ENCODE measurements around the gene THOC1.

Gene THOC1

GRCh38 chr18:275486-275885 is 7.6 kb upstream of the THOC1 start:
- no peak for DNase-seq (ENCODE audit: low spot score)

DNA sequence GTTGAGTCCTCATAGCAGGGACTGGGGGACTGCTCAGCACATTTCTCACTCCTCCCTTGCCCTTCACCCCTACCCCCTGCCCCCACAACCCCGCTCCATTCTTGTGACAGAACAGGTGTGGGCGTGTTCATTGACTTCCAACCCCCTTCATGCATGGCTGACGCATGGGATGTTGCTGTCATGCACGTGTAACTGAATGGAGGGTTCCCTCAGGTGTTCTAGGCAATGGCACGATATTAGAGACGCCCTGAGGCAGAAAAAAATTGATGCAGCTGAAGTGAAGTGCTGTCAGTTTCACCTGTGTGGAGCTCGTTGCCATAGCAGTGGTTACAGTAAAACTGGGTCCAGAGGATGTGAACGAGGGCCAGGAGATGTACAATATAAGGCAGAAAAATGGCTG is 6.5 kb upstream of the THOC1 start:
- no peak for DNase-seq (ENCODE audit: low spot score)

GRCh38 chr18:273525-273924 is 5.7 kb upstream of the THOC1 start:
- DNase-seq (ENCODE audit: low spot score) = no peak

DNA sequence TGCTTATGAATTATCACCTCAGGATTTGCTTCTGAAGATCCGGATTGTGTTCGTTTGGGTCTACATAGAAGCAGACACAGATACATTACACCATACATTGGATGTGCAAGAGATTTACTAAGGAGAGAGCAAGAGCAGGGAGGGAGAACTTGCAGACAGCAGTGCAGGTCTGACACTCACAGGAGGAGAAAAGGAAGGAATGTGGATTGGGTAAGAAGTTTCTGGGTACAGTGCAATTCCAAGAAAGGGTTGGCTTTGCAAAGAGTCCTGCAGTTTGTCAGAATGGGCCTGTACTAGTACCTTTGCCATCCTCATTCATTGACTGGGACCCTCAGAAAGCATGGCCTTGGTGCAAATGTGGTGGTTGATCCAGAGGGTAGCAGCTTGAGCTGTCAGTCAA is 4.8 kb upstream of the THOC1 start:
- DNase-seq (ENCODE audit: low spot score) = no peak

DNA sequence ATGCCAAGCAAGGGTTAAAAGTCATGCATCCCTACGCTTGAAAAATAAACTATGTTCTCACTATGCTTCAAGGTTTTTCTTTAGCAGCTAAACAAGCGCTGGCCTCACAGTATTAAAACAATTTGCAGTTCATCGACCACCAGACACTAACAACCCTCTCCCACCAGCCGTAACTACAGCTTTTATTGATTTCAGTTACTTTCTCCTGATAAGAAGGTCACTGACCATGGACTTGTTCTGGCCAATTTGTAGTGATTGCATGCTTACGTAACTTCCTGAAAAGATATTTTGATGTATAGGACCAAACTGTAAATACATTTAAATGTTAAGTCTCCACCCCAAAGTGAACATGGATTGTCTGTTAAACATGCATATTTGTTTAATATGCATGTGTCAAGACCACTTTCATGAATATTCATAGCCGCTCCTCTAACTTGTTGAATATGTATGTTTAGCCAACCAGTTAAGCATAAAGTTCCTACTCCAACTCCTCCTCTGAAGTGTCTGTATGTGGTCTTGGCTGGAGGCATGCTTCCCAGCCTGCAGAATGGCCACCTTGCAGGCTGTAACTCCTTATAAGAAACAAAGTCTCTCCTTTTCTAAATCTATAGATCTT is 1.7 kb upstream of the THOC1 start:
- no peak for DNase-seq (ENCODE audit: low spot score)

DNA sequence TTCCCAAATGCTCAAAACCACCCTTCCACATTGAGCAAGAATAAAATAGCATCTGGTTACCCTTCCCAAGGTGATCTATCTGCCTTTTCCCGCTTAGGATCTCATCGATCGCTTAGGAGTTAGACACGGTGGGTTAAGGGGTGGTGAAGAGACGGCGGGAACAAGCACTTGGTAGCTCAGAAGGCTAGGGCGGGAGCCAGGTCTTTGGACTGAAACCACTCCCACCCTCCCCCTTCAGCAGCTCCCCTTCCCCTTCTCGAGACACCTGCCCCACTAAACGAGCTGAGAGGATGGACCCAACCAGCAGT is 513 bp downstream of the THOC1 start:
- no peak for DNase-seq (ENCODE audit: low spot score)

- DNase-seq (ENCODE audit: low spot score) = no peak
Observed at GRCh38 chr18:261398-262073, 6.3 kb downstream of the THOC1 start.

DNA sequence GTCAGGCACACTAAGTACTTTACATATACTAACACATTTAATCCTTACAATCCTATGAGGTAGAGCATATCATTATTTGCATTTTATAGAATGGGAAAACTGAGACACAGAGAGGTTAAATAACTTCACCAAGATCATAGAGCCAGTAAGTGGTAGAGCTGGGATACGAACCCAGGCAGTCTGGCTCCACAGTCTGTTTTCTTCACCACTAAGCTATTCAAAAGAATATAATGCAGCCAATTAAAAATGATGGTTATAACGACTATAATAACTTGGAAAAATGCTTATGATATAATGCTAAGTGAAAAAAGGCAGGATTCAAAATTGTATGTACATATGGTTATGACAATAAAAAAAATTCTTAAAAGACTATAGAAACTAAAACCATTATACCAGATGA is 7.3 kb downstream of the THOC1 start:
- DNase-seq (ENCODE audit: low spot score) = no peak

- DNase-seq (ENCODE audit: low spot score) = no peak
Observed at GRCh38 chr18:255171-255570, 12.7 kb downstream of the THOC1 start.

DNA sequence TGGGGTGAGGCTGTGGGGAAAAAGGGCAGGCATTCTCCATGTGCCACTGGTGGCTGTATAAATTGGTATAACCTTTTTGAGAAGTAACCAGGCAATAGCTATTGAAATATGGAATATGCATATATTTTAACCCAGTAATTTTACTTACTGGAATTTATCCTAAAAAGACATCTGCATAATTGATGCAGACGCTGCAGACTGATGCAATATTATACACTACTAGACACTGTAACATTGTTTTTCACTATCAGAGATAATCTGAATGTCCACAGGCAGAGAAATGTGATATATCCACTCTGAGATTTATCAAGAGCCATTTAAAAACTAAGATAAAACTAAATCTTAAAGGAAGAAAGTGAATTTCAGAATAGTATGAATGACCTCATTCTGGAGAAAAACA is 14.7 kb downstream of the THOC1 start:
- no peak for DNase-seq (ENCODE audit: low spot score)

DNA sequence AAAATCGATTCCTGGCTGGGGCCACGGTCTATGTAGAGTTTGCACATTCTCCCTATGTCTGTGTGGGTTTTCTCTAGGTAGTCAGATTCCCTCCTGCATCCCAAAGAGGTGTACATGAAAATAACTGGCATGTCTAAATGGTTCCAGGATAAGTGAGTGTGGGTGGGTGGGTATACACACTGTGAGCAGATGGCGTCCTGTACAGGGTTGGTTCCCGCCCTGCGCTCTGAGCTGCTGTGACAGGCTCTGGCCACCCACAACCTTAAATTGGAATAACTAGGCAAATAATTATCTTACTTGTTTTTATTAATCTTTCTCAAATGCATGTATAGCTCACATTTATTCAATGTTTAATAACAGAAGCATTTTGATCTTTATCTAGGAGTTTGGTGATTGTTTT is 16.3 kb downstream of the THOC1 start:
- DNase-seq (ENCODE audit: low spot score) = no peak

DNA sequence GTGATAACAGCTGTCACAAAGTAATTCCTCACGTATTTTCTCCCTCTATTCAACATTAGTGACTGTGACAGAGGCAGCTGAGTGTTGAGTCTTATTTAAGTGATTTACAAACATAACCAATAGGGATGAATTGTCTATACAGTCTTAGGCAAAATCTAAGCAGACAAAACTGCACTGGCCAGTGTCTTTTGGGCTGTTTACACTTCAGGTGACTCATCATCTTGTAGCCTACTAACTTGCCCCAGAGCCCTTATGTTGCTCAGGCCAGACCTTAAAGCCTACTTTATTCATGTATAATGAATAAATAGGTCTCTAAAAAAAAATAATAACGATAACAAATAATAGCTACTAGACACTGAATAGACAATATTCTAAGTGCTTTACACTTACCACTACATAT is 17.2 kb downstream of the THOC1 start:
- DNase-seq (ENCODE audit: low spot score) = no peak

- no peak for DNase-seq (ENCODE audit: low spot score)
Observed at GRCh38 chr18:248053-248452, 19.8 kb downstream of the THOC1 start.

GRCh38 chr18:245282-245847 is 22.5 kb downstream of the THOC1 start:
- DNase-seq (ENCODE audit: low spot score) = no peak

DNA sequence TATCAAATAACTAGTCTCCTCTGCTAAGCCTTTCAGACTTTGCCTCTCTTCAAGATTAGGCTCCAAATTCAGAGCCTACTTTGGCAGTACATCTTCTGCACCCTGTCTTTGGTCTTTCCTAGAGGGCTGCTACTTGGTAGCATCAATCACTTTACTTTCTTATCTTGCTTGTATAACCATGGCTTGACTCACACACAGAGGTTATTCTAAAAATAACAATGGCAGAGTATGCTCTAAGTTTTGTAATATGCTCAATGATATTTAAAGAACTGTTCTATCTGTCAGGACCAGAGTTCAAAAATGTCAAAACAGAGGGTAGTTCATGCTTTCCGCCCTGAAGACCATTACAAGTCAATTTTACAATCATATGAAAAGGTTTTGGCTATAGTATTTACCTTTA is 27.7 kb downstream of the THOC1 start:
- DNase-seq (ENCODE audit: low spot score) = no peak

DNA sequence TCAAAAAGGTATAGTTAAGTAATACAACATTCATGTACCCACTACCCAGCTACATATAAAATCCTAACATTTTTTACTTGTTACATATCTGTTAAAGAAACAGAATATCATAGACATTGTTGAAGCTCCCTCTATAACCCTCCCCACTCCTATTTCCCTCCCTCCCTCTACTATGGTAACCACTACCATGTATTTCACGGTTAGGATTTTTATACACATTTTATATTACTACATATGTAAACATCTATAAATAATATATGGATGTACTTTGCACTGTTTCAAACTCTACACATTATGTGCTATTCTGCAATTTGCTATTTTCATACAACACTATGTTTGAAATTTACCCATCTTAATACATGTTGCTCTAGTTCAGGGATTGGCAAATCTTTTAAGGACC is 36.3 kb downstream of the THOC1 start:
- DNase-seq (ENCODE audit: low spot score) = no peak

DNA sequence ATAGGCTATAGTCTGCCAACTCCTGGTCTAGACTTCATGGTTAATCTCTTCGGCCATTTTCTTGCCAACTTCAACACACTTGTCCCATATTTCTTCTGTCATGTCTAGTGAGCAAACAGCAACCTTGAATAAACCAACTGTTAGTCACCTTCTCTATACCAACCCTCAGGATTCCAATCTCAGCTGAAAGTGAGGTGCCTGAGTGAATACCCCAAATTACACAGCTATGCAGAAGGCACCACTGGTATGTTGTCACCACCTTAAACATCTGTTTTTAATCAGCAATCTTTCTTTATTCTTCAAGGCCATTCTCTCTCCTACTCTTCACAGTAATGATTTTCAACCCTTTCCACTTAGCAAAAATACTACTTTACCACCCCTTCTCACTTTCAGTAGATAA is 39.3 kb downstream of the THOC1 start:
- DNase-seq (ENCODE audit: low spot score) = no peak

DNA sequence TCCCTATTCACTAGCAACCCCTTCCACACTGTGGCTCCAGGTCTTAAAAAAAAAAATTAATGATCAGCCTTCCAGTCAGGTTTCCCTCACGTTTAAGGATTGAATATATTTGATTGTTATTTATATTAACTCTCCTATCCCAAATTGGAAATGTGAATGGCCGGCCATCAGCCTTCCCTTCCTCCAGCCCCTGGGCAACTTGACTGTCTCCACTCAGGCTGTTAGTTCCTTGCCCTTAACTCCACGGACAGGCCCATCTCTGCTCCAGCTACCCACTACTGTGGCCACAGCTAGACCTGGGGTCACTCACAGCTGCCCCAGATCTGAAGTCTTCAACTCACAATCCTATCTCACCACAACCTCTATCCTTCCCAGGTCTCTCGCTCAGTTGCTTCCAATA is 39.9 kb downstream of the THOC1 start:
- no peak for DNase-seq (ENCODE audit: low spot score)

GRCh38 chr18:227374-227773 is 40.5 kb downstream of the THOC1 start:
- DNase-seq (ENCODE audit: low spot score) = no peak

DNA sequence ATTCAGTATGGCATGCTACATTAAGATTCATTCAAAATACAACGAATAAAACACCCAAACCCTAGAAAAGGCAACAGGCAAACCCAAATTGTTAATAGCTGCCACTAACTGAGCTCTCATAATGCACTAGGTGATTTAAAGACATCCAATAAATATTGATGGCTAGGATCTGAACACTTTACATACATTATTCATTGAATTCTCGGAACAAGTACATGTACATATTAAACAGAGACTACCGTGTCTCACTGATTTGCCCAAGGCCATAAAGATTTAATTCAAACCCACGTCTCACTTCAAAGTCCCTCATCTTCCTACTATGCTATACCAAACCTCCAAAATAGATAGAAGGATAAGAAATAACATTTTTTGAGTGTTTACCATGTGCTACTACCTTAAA is 42.1 kb downstream of the THOC1 start:
- DNase-seq (ENCODE audit: low spot score) = no peak

GRCh38 chr18:220708-221107 is 47.1 kb downstream of the THOC1 start:
- DNase-seq (ENCODE audit: low spot score) = no peak

GRCh38 chr18:217532-218336 is 50.1 kb downstream of the THOC1 start:
- DNase-seq (ENCODE audit: low spot score) = no peak

DNA sequence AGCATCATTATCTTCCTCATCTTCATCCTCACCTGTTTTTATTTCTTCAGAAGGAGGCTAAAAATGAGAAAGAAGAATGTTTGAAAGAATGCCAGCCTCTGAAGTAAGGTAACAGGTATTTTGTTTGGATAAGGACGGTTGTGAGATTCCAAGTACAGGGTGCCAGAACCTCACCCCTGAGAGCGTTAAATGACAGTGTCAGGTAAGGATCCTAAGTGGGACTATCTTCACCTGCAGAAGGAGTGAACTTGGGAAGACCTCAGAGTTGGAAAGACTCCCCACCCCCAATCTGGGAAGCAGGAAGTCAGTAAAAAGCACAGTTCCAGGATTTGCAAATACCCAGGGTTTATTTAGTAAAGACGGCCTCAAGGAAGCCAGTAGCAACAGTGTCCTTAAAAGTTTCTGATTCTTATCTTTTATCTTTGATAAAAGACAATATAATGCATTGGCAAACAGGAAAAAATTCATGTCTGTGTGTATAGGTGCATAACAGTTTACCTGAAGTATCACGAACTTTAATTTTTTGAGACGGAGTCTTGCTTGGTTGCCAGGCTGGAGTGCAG is 52.3 kb downstream of the THOC1 start:
- DNase-seq (ENCODE audit: low spot score) = no peak
